K562 (cell line): Measurements from ENCODE around the gene COX5A. TPM values are rescaled to one million over a fixed set of nuclear protein-coding genes. Genes with fewer than 3 reads are reported as not detected.
"Not testable (repeated sequence)": the region's sequence is repeated elsewhere in the genome, so short reads cannot be mapped to it uniquely, and the experiment has no call there.

ENCODE experiments used
- ATAC-seq: fragments of 200-7000 bp; cut with Tn5 transposase; 3 replicates; pipeline ENCODE4 v1.9.1; 2020; ENCODE audit warnings: moderate library complexity
- BruUV-seq: library from RNA; stranded (reverse); fragments of 400-500 nt; replicated peaks from 2 replicates; lab custom pipeline; 2021; lab: Mats Ljungman, UMichigan
- CTCF ChIA-PET: fragments of 300-600 bp; formaldehyde crosslinking; extraction: SDS; loops from one replicate; lab custom pipeline; 2021; ENCODE audit warnings: low intra/inter-chr PET ratio; lab: Yijun Ruan, JAX
- POLR2A ChIA-PET: fragments of 300-600, 350-650 bp; sonication (Branson Sonifier 250); formaldehyde crosslinking; extraction: SDS; loops from one replicate; lab custom pipeline; 2021; ENCODE audit warnings: antibody characterized with exemption, inconsistent platforms; lab: Yijun Ruan, JAX
- DNase-seq, 4 experiments: peaks; one replicate each; pipeline versions ENCODE4 v3.0.0 to v3.0.0-alpha.2; 2011 to 2018; ENCODE audit warnings: low spot score in 3 of 4, mixed read lengths in 3 of 4; ENCODE audit errors: extremely low read depth in 1 of 4
- FAIRE-seq: peaks from 2 replicates; lab custom pipeline; 2011; peaks lifted over from hg19 to GRCh38; lab: Jason Lieb, UNC
- H2AFZ ChIP-seq: 2 replicates; pipeline ENCODE4 v1.6.0; 2011; ENCODE audit warnings: low read depth, low read length, control low read depth, inconsistent platforms
- H3K27ac ChIP-seq: fragments of 200-600 bp; 3 replicates; pipeline ENCODE4 v1.8.0; 2011; ENCODE audit warnings: low read depth, mild to moderate bottlenecking, control low read depth, inconsistent platforms, low read length, moderate library complexity, mixed read lengths; ENCODE audit errors: extremely low read depth
- H3K27me3 ChIP-seq, 2 experiments: fragments of 300-600 bp in 1 of 2; 2 replicates in 1 of 2; 3 replicates in 1 of 2; pipeline versions ENCODE4 v1.6.0 to v1.8.0; 2011; ENCODE audit warnings: inconsistent platforms in 2 of 2, low read length in 2 of 2, mild to moderate bottlenecking in 1 of 2, mixed read lengths in 1 of 2, moderate library complexity in 1 of 2; ENCODE audit not compliant: control insufficient read depth in 2 of 2, insufficient read depth in 2 of 2
- H3K36me3 ChIP-seq: fragments of 300-600 bp; 3 replicates; pipeline ENCODE4 v1.8.0; 2011; ENCODE audit warnings: mild to moderate bottlenecking, low read length, inconsistent platforms; ENCODE audit not compliant: control insufficient read depth, insufficient read depth
- H3K4me1 ChIP-seq, 2 experiments: fragments of 200-600 bp in 1 of 2; replicated peaks in 1 of 2; 2 replicates in 1 of 2; 3 replicates in 1 of 2; pipeline versions ENCODE4 v1.5.1 to v1.8.0; 2011; ENCODE audit warnings: inconsistent platforms in 2 of 2, low read length in 2 of 2, mild to moderate bottlenecking in 1 of 2, mixed read lengths in 1 of 2, moderate library complexity in 1 of 2; ENCODE audit not compliant: control insufficient read depth in 2 of 2, insufficient read depth in 2 of 2
- H3K4me2 ChIP-seq: 2 replicates; pipeline ENCODE4 v1.6.1; 2011; ENCODE audit warnings: low read length, control low read depth, inconsistent platforms, mixed read lengths; ENCODE audit not compliant: insufficient read depth
- H3K4me3 ChIP-seq: fragments of 200-600 bp; sonication (generic), shearing (Covaris generic); 2 replicates; pipeline ENCODE4 v1.5.1; 2016; ENCODE audit warnings: control low read depth, inconsistent platforms
- H3K79me2 ChIP-seq: fragments of 200-600 bp; 3 replicates; pipeline ENCODE4 v1.8.0; 2011; ENCODE audit warnings: low read length, inconsistent platforms; ENCODE audit not compliant: control insufficient read depth, insufficient read depth
- H3K9ac ChIP-seq, 2 experiments: 2 replicates each; pipeline versions ENCODE4 v1.6.0 to v1.6.1; 2011; ENCODE audit warnings: low read depth in 2 of 2, low read length in 2 of 2, control low read depth in 1 of 2, inconsistent platforms in 1 of 2, mild to moderate bottlenecking in 1 of 2, mixed read lengths in 1 of 2; ENCODE audit not compliant: insufficient read depth in 1 of 2
- H3K9me1 ChIP-seq: one replicate; pipeline ENCODE4 v1.6.0; 2011; ENCODE audit warnings: inconsistent platforms, mild to moderate bottlenecking, low read length, moderate library complexity; ENCODE audit not compliant: control insufficient read depth, insufficient read depth
- H3K9me3 ChIP-seq: replicated peaks from 2 replicates; pipeline ENCODE4 v1.5.1; 2011; ENCODE audit warnings: low read depth, low read length, inconsistent platforms; ENCODE audit not compliant: control insufficient read depth, insufficient read depth
- H4K20me1 ChIP-seq: replicated peaks from 2 replicates; pipeline ENCODE4 v1.6.1; 2011; ENCODE audit warnings: low read length, inconsistent platforms, mixed read lengths; ENCODE audit not compliant: control insufficient read depth, insufficient read depth
- CTCF ChIP-seq, 3 experiments: IDR thresholded peaks in 2 of 3; conservative IDR thresholded peaks in 1 of 3; 2 replicates each; pipeline ENCODE4 v1.5.1; 2011 to 2012; ENCODE audit warnings: low read length in 3 of 3, mild to moderate bottlenecking in 3 of 3, control low read depth in 2 of 3, improper control_type of control experiment in 1 of 3, inconsistent platforms in 1 of 3, low read depth in 1 of 3, mixed read lengths in 1 of 3, moderate library complexity in 1 of 3; ENCODE audit not compliant: insufficient read depth in 2 of 3
- ESRRA ChIP-seq: fragments of 450-650 bp; IDR thresholded peaks from 2 replicates; pipeline ENCODE4 v1.6.1; 2014; ENCODE audit warnings: low read depth, mild to moderate bottlenecking, moderate library complexity, borderline replicate concordance
- FOXK2 ChIP-seq, 2 experiments: fragments of 450-650 bp; IDR thresholded peaks in 1 of 2; conservative IDR thresholded peaks in 1 of 2; 2 replicates each; pipeline ENCODE4 v1.6.1; 2016; ENCODE audit warnings: low read depth in 2 of 2, mild to moderate bottlenecking in 1 of 2
- HDAC1 ChIP-seq, 2 experiments: fragments of 450-650 bp; IDR thresholded peaks; 2 replicates each; pipeline ENCODE4 v1.6.1; 2016 to 2017; ENCODE audit warnings: inconsistent platforms in 1 of 2, mild to moderate bottlenecking in 1 of 2, moderate library complexity in 1 of 2
- HLTF ChIP-seq: fragments of 450-650 bp; IDR thresholded peaks from 2 replicates; pipeline ENCODE4 v1.6.1; 2016
- HMGXB4 ChIP-seq: sonication (generic); formaldehyde crosslinking; IDR thresholded peaks from 2 replicates; pipeline ENCODE4 v1.8.1; 2023; ENCODE audit warnings: mild to moderate bottlenecking, missing genetic modification reagents
- LARP7 ChIP-seq: fragments of 450-650 bp; IDR thresholded peaks from 2 replicates; pipeline ENCODE4 v1.6.1; 2016
- MAZ ChIP-seq, 2 experiments: fragments of 450-650 bp in 1 of 2; sonication (generic) in 1 of 2; formaldehyde crosslinking; IDR thresholded peaks in 1 of 2; conservative IDR thresholded peaks in 1 of 2; 2 replicates each; pipeline versions ENCODE4 v1.4.0 to v1.5.0; 2020; ENCODE audit warnings: mild to moderate bottlenecking in 1 of 2, missing genetic modification reagents in 1 of 2
- NBN ChIP-seq: fragments of 450-650 bp; IDR thresholded peaks from 2 replicates; pipeline ENCODE4 v1.6.1; 2016; ENCODE audit warnings: low read depth, mild to moderate bottlenecking
- RAD21 ChIP-seq, 2 experiments: fragments of 250-450 bp in 1 of 2; fragments of 450-650 bp in 1 of 2; sonication (Bioruptor Pico) in 1 of 2; formaldehyde crosslinking in 1 of 2; IDR thresholded peaks in 1 of 2; conservative IDR thresholded peaks in 1 of 2; 2 replicates each; pipeline versions ENCODE4 v1.4.0 to v1.8.0; 2020 to 2022; ENCODE audit warnings: mild to moderate bottlenecking in 2 of 2, moderate library complexity in 1 of 2
- RCOR1 ChIP-seq, 2 experiments: IDR thresholded peaks; 2 replicates each; pipeline ENCODE4 v1.6.1; 2012; ENCODE audit warnings: low read depth in 2 of 2, low read length in 2 of 2, borderline replicate concordance in 1 of 2, improper control_type of control experiment in 1 of 2
- ZEB2 ChIP-seq: fragments of 450-650 bp; IDR thresholded peaks from 2 replicates; pipeline ENCODE4 v1.6.1; 2016
- WGBS: fragments of 100-300 bp; shearing (Covaris generic); methylation state at CpG from one replicate; pipeline ENCODE4 v1.1.6; 2016; ENCODE audit warnings: low coverage, mixed read lengths; ENCODE audit not compliant: insufficient coverage; ENCODE audit errors: missing lambda C conversion rate; 5-methylcytosine and 5-hydroxymethylcytosine counted together
- in situ Hi-C: fragments of 300-500 bp; cut with MboI; formaldehyde crosslinking; loops from 4 replicates; pipeline ENCODE4 v1.15.0; 2018; ENCODE audit warnings: inconsistent platforms, mixed read lengths
- intact Hi-C: fragments of 100-400 bp; cut with micrococcal nuclease; formaldehyde crosslinking; loops from 2 replicates; pipeline ENCODE4 v1.14.2; 2022
- polyA plus RNA-seq, 8 experiments: library from polyadenylated mRNA; depleted of rRNA in 4 of 8; stranded (reverse) in 5 of 8; unstranded in 3 of 8; fragments of >200 nt; fragmentation: Nextera tagmentation in 2 of 8; fragmentation: Illumina TruSeq in 1 of 8; extraction: Ambion mirVana in 2 of 8; extraction: Trizol in 1 of 8; gene quantifications; 2 replicates each; pipeline versions ENCODE4 v1.2.1 to v1.2.3, GENCODE V29; 2011 to 2014; ENCODE audit warnings: inconsistent platforms in 1 of 8, missing spikeins in 1 of 8
- total RNA-seq, 7 experiments: library from RNA; depleted of rRNA in 6 of 7; stranded (reverse); fragments of >200 nt in 6 of 7; fragmentation: Illumina TruSeq in 2 of 7; extraction: Trizol in 2 of 7; gene quantifications; 2 replicates each; pipeline versions ENCODE4 v1.2.1 to v1.2.3, GENCODE V29; 2011 to 2021; ENCODE audit warnings: low replicate concordance in 1 of 7
- TF ChIP-seq, protein P1 (sequence below): IDR thresholded peaks from 2 replicates; pipeline ENCODE4 v1.6.1; 2011; ENCODE audit warnings: borderline replicate concordance, low read depth, mild to moderate bottlenecking, moderate library complexity, low read length; ENCODE audit not compliant: insufficient read depth, poor library complexity, severe bottlenecking

COX5A gene
- total and polyA plus RNA-seq, 9 of the 15 experiments (the other 6 are each of a cell fraction or from before 2014, with no cell fraction given): 86.8 to 553 (median 371) TPM

GRCh38 chr15:74935193-74935592, 2.7 kb downstream of the COX5A start:
- WGBS: 30% methylated on average over 3 of the region's 3 CpGs
- Histone ChIP-seq H3K79me2 (peaks cover 77% of the 10 kb centered on the region), H3K27ac (peak overlapping the region; percentile 19; the same call in 1 of the 3 replicates), H3K4me2 (peak overlapping the region; percentile 64; the same call in 1 of the 2 replicates), H3K4me1 (peaks cover 19 to 29% of the 10 kb centered on the region in 2 experiments), H3K9ac (peak overlapping the region in 1 of 2 experiments; percentile 79; a peak in 2 of 4 replicates), H3K4me3 (peak overlapping the region; percentile 21; the same call in 1 of the 2 replicates), H3K36me3 (peaks cover 58% of the 10 kb centered on the region; the same call in 2 of the 3 replicates)
- FAIRE-seq, H3K9me1 ChIP-seq, H4K20me1 ChIP-seq, in situ Hi-C loops, H3K27me3 ChIP-seq, H2AFZ ChIP-seq, H3K9me3 ChIP-seq, intact Hi-C loops, BruUV-seq, CTCF ChIA-PET: not testable (repeated sequence)
- POLR2A ChIA-PET: interaction anchor here (0.6 to 3.1 kb wide), 13 partner anchors 8 to 215 kb away, joined by 3 to 15 read pairs (median 6); partner anchors contain the start of gene FAM219B
- DNase-seq (peak in 1 of 4 experiments; percentile 67), ATAC-seq (peak; percentile 33)
- peak in 1 of 2 experiments; percentile 18; a peak in 1 of 4 replicates for TF ChIP-seq RAD21 (CRISPR knock-in tag; conservative IDR thresholded peaks at IDR 0.05 in 1 of 2, IDR thresholded peaks at IDR 0.05 in 1 of 2)
- TF ChIP-seq ESRRA: 0 out of 2 replicates have a peak, but pooled peaks have one; percentile 24
- TF ChIP-seq HMGXB4: 0 out of 2 replicates have a peak, but pooled peaks have one; percentile 25
- peak; percentile 30; the same call in 1 of the 2 replicates for TF ChIP-seq HLTF
- TF ChIP-seq LARP7: 0 out of 2 replicates have a peak, but pooled peaks have one; percentile 29
- TF ChIP-seq NBN: peak; percentile 56; the same call in 1 of the 2 replicates
- 0 out of 2 replicates have a peak, but pooled peaks have one; percentile 33 for TF ChIP-seq ZEB2
- 0 out of 4 replicates have a peak, but pooled peaks of 1 of the 2 experiments have one; percentile 26 for TF ChIP-seq MAZ (CRISPR knock-in tag; conservative IDR thresholded peaks at IDR 0.05 in 1 of 2, IDR thresholded peaks at IDR 0.05 in 1 of 2)
- TF ChIP-seq CTCF (IDR thresholded peaks at IDR 0.05 in 2 of 3, conservative IDR thresholded peaks at IDR 0.05 in 1 of 3; ENCODE audit: insufficient read depth in 2 of 3, low read depth in 1 of 3, low read length in 3 of 3): peak; percentile 34 to 49 (median 38); a peak in 3 of 6 replicates
- TF ChIP-seq RCOR1 (IDR thresholded peaks at IDR 0.05; ENCODE audit: borderline replicate concordance in 1 of 2, low read depth in 2 of 2, low read length in 2 of 2): peak in 1 of 2 experiments; percentile 21; a peak in 1 of 4 replicates
- TF ChIP-seq, protein P1, sequence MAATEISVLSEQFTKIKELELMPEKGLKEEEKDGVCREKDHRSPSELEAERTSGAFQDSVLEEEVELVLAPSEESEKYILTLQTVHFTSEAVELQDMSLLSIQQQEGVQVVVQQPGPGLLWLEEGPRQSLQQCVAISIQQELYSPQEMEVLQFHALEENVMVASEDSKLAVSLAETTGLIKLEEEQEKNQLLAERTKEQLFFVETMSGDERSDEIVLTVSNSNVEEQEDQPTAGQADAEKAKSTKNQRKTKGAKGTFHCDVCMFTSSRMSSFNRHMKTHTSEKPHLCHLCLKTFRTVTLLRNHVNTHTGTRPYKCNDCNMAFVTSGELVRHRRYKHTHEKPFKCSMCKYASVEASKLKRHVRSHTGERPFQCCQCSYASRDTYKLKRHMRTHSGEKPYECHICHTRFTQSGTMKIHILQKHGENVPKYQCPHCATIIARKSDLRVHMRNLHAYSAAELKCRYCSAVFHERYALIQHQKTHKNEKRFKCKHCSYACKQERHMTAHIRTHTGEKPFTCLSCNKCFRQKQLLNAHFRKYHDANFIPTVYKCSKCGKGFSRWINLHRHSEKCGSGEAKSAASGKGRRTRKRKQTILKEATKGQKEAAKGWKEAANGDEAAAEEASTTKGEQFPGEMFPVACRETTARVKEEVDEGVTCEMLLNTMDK: peak; percentile 83
- TF ChIP-seq FOXK2 (conservative IDR thresholded peaks at IDR 0.05 in 1 of 2, IDR thresholded peaks at IDR 0.05 in 1 of 2; ENCODE audit: low read depth in 2 of 2): 0 out of 4 replicates have a peak, but pooled peaks of 1 of the 2 experiments have one; percentile 30
- TF ChIP-seq HDAC1 (IDR thresholded peaks at IDR 0.05): peak in 1 of 2 experiments; percentile 54; a peak in 2 of 4 replicates
